ENCODE data around the gene GAN.

- TF ChIP-seq CTCF (IDR thresholded peaks at IDR 0.05) (no peak), POLR2A (IDR thresholded peaks at IDR 0.05) (no peak)
These were observed 45.4 kb downstream of the GAN start for GRCh38 chr16:81360135-81360534.
